PFSK-1 (cell line): ENCODE measurements around the gene RFTN1.

Source experiments
- FOXP2 ChIP-seq: optimal IDR thresholded peaks from 2 replicates; pipeline ENCODE3; 2011; ENCODE audit warnings: borderline replicate concordance, control low read depth, inconsistent platforms; ENCODE audit not compliant: insufficient read depth; ENCODE audit errors: extremely low read length, extremely low read depth
- POLR2AphosphoS5 ChIP-seq: IDR thresholded peaks from 2 replicates; pipeline ENCODE4 v1.6.1; 2012; ENCODE audit warnings: low read depth, mild to moderate bottlenecking, control low read depth, low read length, moderate library complexity
- SIN3A ChIP-seq: IDR thresholded peaks from 2 replicates; pipeline ENCODE4 v1.6.1; 2012; ENCODE audit warnings: mild to moderate bottlenecking, low read length, moderate library complexity, borderline replicate concordance; ENCODE audit not compliant: insufficient read depth
- TAF1 ChIP-seq: IDR thresholded peaks from 2 replicates; pipeline ENCODE4 v1.6.1; 2012; ENCODE audit warnings: low read length, control low read depth, borderline replicate concordance; ENCODE audit not compliant: insufficient read depth
- TF ChIP-seq, protein P1 (sequence below), 2 experiments: IDR thresholded peaks; 2 replicates each; pipeline versions ENCODE4 v1.6.1 to v1.8.0; 2011 to 2012; ENCODE audit warnings: low read depth in 2 of 2, low read length in 2 of 2, control low read depth in 1 of 2, inconsistent platforms in 1 of 2, mild to moderate bottlenecking in 1 of 2, moderate library complexity in 1 of 2; ENCODE audit not compliant: insufficient read depth in 1 of 2

The RFTN1 gene

DNA sequence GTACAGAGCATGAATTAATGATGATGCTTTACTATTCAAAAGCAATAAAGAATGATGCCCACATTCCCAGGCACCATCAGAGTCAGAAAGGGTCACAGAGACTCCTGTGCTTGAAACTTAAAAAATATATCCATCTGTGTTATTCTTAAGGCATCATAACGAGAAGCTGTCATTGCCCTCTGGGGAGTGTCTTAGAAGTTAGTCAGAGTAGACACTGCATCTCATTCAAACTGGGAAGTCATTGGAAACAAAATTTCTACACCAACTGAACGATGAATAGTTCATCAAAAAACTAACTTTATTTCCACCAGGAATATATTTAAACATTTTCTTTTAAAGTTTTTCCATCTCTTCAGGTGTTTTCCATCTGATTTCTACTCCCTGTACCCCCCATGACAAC is 122.9 kb downstream of the RFTN1 start:
- TF ChIP-seq SIN3A = no peak
- TF ChIP-seq FOXP2 = no peak
- no peak for TF ChIP-seq TAF1
- TF ChIP-seq, protein P1, sequence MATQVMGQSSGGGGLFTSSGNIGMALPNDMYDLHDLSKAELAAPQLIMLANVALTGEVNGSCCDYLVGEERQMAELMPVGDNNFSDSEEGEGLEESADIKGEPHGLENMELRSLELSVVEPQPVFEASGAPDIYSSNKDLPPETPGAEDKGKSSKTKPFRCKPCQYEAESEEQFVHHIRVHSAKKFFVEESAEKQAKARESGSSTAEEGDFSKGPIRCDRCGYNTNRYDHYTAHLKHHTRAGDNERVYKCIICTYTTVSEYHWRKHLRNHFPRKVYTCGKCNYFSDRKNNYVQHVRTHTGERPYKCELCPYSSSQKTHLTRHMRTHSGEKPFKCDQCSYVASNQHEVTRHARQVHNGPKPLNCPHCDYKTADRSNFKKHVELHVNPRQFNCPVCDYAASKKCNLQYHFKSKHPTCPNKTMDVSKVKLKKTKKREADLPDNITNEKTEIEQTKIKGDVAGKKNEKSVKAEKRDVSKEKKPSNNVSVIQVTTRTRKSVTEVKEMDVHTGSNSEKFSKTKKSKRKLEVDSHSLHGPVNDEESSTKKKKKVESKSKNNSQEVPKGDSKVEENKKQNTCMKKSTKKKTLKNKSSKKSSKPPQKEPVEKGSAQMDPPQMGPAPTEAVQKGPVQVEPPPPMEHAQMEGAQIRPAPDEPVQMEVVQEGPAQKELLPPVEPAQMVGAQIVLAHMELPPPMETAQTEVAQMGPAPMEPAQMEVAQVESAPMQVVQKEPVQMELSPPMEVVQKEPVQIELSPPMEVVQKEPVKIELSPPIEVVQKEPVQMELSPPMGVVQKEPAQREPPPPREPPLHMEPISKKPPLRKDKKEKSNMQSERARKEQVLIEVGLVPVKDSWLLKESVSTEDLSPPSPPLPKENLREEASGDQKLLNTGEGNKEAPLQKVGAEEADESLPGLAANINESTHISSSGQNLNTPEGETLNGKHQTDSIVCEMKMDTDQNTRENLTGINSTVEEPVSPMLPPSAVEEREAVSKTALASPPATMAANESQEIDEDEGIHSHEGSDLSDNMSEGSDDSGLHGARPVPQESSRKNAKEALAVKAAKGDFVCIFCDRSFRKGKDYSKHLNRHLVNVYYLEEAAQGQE (IDR thresholded peaks at IDR 0.05; ENCODE audit: insufficient read depth in 1 of 2, low read depth in 2 of 2, low read length in 2 of 2) = no peak
- no peak for TF ChIP-seq POLR2AphosphoS5

DNA sequence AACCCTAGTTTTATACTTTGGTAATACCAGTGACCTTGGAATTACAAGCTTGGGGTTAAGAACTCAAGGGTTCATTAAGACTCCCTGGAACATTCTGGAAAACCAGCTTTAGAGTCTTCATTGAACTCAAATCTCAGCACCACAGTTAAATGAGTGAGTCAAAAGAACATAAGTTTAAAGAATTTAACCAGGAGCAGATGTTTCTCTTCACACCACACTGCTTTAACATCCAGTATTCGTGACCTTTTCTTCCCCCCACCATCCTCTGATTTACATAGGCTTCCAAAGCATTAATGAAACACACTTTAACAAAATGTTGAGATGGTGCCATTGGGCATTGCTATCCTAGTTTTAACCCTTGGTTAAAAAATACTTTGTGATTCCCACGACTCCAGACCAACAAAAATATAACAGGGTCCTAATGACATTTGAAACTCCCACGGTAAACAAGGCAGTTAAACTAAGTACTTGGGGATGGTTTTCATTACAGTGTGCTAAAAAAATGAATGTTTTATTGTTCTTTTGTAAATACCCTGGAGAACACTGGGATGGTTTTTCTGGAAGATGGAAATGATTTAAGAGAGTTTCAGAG is 124.6 kb downstream of the RFTN1 start:
- TF ChIP-seq TAF1 (no peak), SIN3A (no peak), POLR2AphosphoS5 (no peak), FOXP2 (no peak)
- TF ChIP-seq, protein P1 (IDR thresholded peaks at IDR 0.05; ENCODE audit: insufficient read depth in 1 of 2, low read depth in 2 of 2, low read length in 2 of 2) = no peak

DNA sequence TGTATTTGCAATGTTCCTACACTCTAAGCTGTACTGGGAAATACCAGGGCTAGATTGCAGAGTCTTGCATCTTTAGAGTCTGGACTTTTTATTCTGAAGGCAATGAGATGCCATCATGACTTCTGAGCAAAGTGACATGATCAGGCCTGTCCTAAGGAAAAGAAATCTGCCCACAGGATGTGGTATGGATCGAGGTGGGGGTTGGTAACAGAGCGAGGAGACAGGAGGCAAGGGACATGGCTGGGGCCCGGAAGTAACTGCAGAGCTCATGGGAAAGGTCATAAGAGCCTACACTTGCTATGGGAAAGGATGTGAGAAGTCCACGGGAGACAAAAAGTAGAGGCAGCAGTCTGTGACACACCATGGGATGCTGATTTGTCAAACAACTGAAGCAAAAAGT is 126.9 kb downstream of the RFTN1 start:
- TF ChIP-seq, protein P1 (IDR thresholded peaks at IDR 0.05; ENCODE audit: insufficient read depth in 1 of 2, low read depth in 2 of 2, low read length in 2 of 2) = no peak

DNA sequence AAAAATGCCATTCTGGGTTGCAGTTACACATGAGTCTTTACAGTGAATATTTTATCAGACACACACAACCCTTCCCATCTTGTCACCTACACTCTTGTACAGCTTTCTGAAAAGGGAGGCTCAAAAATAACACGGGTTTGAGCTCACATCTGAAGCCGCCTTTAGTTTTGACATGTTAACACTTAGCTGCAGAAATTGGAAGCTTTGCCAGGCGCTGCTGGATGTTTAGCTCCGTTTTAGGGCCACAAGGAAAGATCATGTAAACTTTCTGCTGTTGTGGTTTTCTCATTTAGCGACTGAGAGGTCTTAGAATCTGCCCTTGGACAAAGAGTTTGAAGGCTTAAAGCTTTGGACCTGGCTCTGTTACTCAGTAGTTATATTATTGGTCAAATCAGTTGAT is 128.3 kb downstream of the RFTN1 start:
- TF ChIP-seq, protein P1 (IDR thresholded peaks at IDR 0.05; ENCODE audit: insufficient read depth in 1 of 2, low read depth in 2 of 2, low read length in 2 of 2) = no peak
- TF ChIP-seq FOXP2 = no peak
- no peak for TF ChIP-seq POLR2AphosphoS5
- no peak for TF ChIP-seq SIN3A
- no peak for TF ChIP-seq TAF1

DNA sequence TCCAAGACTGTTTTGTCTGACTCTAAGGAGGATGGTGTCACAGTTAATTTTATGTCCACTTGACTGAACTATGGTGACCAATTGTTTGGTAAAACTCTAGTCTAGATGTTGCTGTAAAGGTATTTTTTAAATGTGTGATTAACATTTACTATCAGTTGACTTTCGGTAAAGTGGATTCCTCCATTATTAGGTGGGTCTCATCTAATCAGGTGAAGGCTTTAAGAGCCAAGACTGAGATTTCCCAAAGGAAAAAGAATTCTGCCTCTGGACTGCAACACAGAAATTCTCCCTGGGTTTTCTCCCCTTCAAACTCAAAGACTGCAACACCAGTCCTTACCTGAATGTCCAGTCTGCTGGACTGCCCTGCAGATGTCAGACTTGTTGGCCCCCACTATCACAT is 129.6 kb downstream of the RFTN1 start:
- TF ChIP-seq POLR2AphosphoS5 (no peak), FOXP2 (no peak), TAF1 (no peak)
